Measurements from ENCODE around the gene GPR157. TPM values are rescaled to one million over a fixed set of nuclear protein-coding genes. Genes with fewer than 3 reads are reported as not detected.

GPR157 gene
- total RNA-seq, 1 experiment from 2014 or later, result 7.9 TPM

DNA sequence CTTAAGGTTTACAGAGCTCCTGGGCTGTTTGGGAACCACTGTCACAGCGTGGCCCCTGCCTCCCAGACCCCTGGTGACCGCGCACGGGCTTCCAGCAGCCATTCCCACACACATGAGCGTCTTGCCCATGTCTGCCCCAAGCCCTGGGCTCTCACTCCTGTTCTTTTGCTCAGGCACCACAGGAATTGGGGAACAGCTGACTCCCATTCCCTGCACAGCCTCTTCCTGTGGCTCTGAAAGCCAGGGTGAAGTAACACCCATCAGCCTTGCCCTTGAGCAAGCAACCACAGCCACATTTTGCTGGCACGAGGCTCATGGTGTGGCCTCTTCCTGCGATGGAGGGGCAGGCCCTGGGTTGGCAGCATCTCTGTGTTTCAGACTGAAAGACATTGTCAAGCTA lies 14.3 kb upstream of the GPR157 start:
- no peaks in the 10 kb centered on the region for H3K36me3 ChIP-seq (ENCODE audit: low read depth, low read length)
- no peaks in the 10 kb centered on the region for H3K9me2 ChIP-seq (replicated peaks; ENCODE audit: low read length)
- H2AFZ ChIP-seq (ENCODE audit: low read length), result no peak overlapping the region
- DNase-seq (no peak), ATAC-seq (no peak)
- intact Hi-C loops (cut with micrococcal nuclease), result no loop called here
- no peak overlapping the region for H3K4me2 ChIP-seq (ENCODE audit: low read length)
- no peaks in the 10 kb centered on the region for H4K20me1 ChIP-seq (ENCODE audit: low read length)
- H3K9me3 ChIP-seq (ENCODE audit: low read length), result no peaks in the 10 kb centered on the region
- no peak overlapping the region for H3K27ac ChIP-seq (ENCODE audit: low read length)
- POLR2A ChIA-PET (ENCODE audit: unreplicated experiment), result interaction anchor here (0.7 kb wide), 1 partner anchor 681 kb away, joined by 25 read pairs; no protein-coding TSS in a partner anchor
- BruUV-seq (replicated peaks), result no TSS peak
- H3K4me3 ChIP-seq (ENCODE audit: low read length), result no peak overlapping the region
- no peak for TF ChIP-seq EZH2phosphoT487 (IDR thresholded peaks at IDR 0.05; ENCODE audit: borderline replicate concordance, low read length)
- TF ChIP-seq, protein P1, sequence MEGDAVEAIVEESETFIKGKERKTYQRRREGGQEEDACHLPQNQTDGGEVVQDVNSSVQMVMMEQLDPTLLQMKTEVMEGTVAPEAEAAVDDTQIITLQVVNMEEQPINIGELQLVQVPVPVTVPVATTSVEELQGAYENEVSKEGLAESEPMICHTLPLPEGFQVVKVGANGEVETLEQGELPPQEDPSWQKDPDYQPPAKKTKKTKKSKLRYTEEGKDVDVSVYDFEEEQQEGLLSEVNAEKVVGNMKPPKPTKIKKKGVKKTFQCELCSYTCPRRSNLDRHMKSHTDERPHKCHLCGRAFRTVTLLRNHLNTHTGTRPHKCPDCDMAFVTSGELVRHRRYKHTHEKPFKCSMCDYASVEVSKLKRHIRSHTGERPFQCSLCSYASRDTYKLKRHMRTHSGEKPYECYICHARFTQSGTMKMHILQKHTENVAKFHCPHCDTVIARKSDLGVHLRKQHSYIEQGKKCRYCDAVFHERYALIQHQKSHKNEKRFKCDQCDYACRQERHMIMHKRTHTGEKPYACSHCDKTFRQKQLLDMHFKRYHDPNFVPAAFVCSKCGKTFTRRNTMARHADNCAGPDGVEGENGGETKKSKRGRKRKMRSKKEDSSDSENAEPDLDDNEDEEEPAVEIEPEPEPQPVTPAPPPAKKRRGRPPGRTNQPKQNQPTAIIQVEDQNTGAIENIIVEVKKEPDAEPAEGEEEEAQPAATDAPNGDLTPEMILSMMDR (conservative IDR thresholded peaks at IDR 0.05; ENCODE audit: low read depth, low read length), result no peak
- no peak for TF ChIP-seq EZH2 (IDR thresholded peaks at IDR 0.05; ENCODE audit: low read length, unreplicated experiment)
- H3K79me2 ChIP-seq (ENCODE audit: low read length), result no peaks in the 10 kb centered on the region
- no peaks in the 10 kb centered on the region for H3F3A ChIP-seq (ENCODE audit: low read length, unreplicated experiment)
- H3K27me3 ChIP-seq (ENCODE audit: low read length), result no peaks in the 10 kb centered on the region
- CTCF ChIA-PET, result interaction anchor here (2.5 kb wide), 1 partner anchor 53 kb away, joined by 18 read pairs; no protein-coding TSS in a partner anchor
- H3K9ac ChIP-seq (ENCODE audit: low read length), result no peak overlapping the region
- 0 out of 2 replicates have a peak, but pooled peaks cover 5% of the 10 kb centered on the region for H3K4me1 ChIP-seq (ENCODE audit: insufficient read depth, low read length)

DNA sequence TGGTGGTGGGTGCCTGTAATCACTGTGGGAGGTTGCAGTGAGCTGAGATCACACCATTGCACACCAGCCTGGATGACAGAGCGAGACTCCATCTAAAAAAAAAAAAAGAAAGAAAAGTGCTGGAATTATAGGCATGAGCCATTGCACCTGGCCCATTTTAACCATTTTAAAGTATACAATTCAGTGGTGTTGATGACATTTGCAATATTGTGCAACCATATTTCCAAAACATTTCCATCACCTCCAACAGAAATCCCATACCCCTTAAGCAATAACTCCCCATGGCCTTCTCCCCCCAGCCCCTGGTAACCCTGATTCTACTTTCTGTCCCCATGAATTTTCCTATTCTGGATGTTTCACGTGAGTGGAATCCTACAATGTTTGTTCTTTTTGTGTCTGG lies 11.0 kb upstream of the GPR157 start:
- intact Hi-C loops (cut with micrococcal nuclease), result no loop called here
- Histone ChIP-seq H3K4me2 (ENCODE audit: low read length) (no peak overlapping the region), H3K27ac (ENCODE audit: low read length) (no peak overlapping the region), H3K9me2 (replicated peaks; ENCODE audit: low read length) (no peaks in the 10 kb centered on the region), H3K9me3 (ENCODE audit: low read length) (no peaks in the 10 kb centered on the region), H3K36me3 (ENCODE audit: low read depth, low read length) (no peaks in the 10 kb centered on the region), H3F3A (ENCODE audit: low read length, unreplicated experiment) (no peaks in the 10 kb centered on the region), H3K4me1 (ENCODE audit: insufficient read depth, low read length) (no peaks in the 10 kb centered on the region), H2AFZ (ENCODE audit: low read length) (no peak overlapping the region), H4K20me1 (ENCODE audit: low read length) (no peaks in the 10 kb centered on the region), H3K27me3 (ENCODE audit: low read length) (no peaks in the 10 kb centered on the region), H3K4me3 (ENCODE audit: low read length) (no peak overlapping the region), H3K9ac (ENCODE audit: low read length) (no peak overlapping the region), H3K79me2 (ENCODE audit: low read length) (no peaks in the 10 kb centered on the region)
- ATAC-seq, result no peak
- DNase-seq, result no peak
- ChIA-PET POLR2A (ENCODE audit: unreplicated experiment) (no interaction called here), CTCF (no interaction called here)
- no peak for TF ChIP-seq EZH2phosphoT487 (IDR thresholded peaks at IDR 0.05; ENCODE audit: borderline replicate concordance, low read length)
- TF ChIP-seq, protein P1 (conservative IDR thresholded peaks at IDR 0.05; ENCODE audit: low read depth, low read length), result no peak
- no peak for TF ChIP-seq EZH2 (IDR thresholded peaks at IDR 0.05; ENCODE audit: low read length, unreplicated experiment)
- no TSS peak for BruUV-seq (replicated peaks)

DNA sequence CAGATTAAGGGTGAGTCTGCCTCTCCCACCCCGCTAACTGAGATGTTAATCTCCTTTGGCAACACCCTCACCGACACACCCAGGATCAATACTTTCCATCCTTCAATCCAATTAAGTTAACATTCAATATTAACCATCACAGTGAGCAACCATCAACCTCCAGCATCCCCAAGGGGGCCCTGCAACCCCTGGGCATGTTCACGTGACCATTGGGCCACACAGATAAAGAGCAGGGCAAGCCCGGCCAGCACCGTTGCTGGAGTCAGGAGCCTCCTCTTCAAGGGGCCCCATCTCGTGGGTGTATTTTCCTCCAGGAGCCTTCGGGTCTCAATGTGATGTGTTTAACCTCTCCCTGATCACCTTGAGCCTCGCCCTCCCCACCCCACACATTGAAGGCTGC lies 8.0 kb upstream of the GPR157 start:
- TF ChIP-seq EZH2phosphoT487 (IDR thresholded peaks at IDR 0.05; ENCODE audit: borderline replicate concordance, low read length), result no peak
- no peak for TF ChIP-seq EZH2 (IDR thresholded peaks at IDR 0.05; ENCODE audit: low read length, unreplicated experiment)
- TF ChIP-seq, protein P1 (conservative IDR thresholded peaks at IDR 0.05; ENCODE audit: low read depth, low read length), result no peak
- DNase-seq, result no peak
- CTCF ChIA-PET, result no interaction called here
- no peak overlapping the region for H3K4me3 ChIP-seq (ENCODE audit: low read length)
- no peaks in the 10 kb centered on the region for H3K79me2 ChIP-seq (ENCODE audit: low read length)
- no peak overlapping the region for H2AFZ ChIP-seq (ENCODE audit: low read length)
- POLR2A ChIA-PET (ENCODE audit: unreplicated experiment), result no interaction called here
- intact Hi-C loops (cut with micrococcal nuclease), result no loop called here
- no peaks in the 10 kb centered on the region for H3K4me1 ChIP-seq (ENCODE audit: insufficient read depth, low read length)
- no peaks in the 10 kb centered on the region for H3K9me2 ChIP-seq (replicated peaks; ENCODE audit: low read length)
- BruUV-seq (replicated peaks), result no TSS peak
- H3K9ac ChIP-seq (ENCODE audit: low read length), result no peak overlapping the region
- no peaks in the 10 kb centered on the region for H3K27me3 ChIP-seq (ENCODE audit: low read length)
- H3K4me2 ChIP-seq (ENCODE audit: low read length), result no peak overlapping the region
- ATAC-seq, result no peak
- H3K36me3 ChIP-seq (ENCODE audit: low read depth, low read length), result no peaks in the 10 kb centered on the region
- no peak overlapping the region for H3K27ac ChIP-seq (ENCODE audit: low read length)
- no peaks in the 10 kb centered on the region for H3F3A ChIP-seq (ENCODE audit: low read length, unreplicated experiment)
- H3K9me3 ChIP-seq (ENCODE audit: low read length), result no peaks in the 10 kb centered on the region
- no peaks in the 10 kb centered on the region for H4K20me1 ChIP-seq (ENCODE audit: low read length)
